Medulla oblongata (tissue), 1 donor: ENCODE data around the gene TPGS1.

Experiments
- DNase-seq: peaks from one replicate; pipeline ENCODE4 v3.0.0-alpha.2; 2015; ENCODE audit errors: extremely low spot score

Gene TPGS1

DNA sequence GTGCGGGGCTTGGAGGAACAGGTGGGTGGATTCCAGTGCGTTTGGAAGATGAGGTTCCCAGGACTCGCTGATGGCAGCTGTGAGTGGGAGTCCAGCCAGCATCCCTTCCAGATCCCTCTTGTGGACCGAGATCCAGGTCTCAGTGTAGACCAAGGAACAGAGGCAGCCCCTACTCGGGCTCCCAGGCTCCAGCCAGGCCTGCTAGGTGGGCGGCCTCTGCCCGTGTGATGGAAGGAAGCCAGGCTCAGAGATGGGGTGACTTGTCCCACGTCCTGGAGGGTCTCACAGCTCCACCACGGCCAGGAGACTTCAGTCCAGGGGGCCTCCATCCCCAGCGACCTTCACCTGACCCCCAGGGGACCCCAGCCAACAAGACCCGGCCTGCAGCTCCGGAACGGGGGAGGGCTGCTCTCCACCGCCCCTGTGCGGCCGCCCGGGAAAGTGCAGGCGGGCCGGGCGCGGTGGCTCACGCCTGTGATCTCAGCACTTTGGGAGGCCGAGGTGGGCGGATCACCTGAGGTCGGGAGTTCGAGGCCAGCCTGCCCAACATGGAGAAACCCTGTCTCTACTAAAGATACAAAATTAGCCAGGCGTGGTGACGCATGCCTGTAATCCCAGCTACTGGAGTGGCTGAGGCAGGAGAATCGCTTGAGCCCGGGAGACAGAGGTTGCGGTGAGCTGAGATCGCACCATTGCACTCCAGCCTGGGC lies 11.7 kb upstream of the TPGS1 start:
- no peak for DNase-seq

GRCh38 chr19:496112-496665 lies 11.1 kb upstream of the TPGS1 start, which contains the start of gene MADCAM1:
Gene MADCAM1, plus strand, starts transcription at chr19:496486. Its CDS starts 14 bp downstream, at chr19:496500.
- DNase-seq: no peak

- DNase-seq: no peak
These were observed 10.3 kb upstream of the TPGS1 start for GRCh38 chr19:496986-497385.

DNA sequence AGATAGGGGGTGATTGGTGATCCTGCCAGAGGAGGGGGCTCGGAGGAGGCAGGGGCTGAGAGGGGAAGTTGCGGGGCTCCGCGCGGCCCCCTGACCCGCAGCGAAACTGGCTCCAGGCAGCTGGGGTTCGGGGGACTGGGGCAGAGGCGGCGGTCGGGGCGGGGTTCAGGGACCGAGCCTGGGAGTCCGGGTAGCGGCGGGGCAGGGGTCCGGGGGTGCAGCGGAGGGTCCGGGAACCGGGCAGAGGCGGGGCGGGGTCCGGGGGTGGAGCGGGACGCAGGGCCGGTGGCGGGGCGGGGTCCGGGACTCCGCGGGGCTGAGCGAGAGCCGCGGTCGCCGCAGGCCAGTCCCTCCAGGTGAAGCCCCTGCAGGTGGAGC lies 9.8 kb upstream of the TPGS1 start:
- no peak for DNase-seq

- no peak for DNase-seq
These were observed 9.3 kb upstream of the TPGS1 start for GRCh38 chr19:497869-498510.

DNA sequence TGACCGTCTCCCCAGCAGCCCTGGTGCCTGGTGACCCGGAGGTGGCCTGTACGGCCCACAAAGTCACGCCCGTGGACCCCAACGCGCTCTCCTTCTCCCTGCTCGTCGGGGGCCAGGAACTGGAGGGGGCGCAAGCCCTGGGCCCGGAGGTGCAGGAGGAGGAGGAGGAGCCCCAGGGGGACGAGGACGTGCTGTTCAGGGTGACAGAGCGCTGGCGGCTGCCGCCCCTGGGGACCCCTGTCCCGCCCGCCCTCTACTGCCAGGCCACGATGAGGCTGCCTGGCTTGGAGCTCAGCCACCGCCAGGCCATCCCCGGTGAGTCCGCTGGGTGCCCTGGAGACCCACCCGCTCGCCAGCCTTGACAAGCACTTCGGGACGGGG lies 8.8 kb upstream of the TPGS1 start:
- no peak for DNase-seq

DNA sequence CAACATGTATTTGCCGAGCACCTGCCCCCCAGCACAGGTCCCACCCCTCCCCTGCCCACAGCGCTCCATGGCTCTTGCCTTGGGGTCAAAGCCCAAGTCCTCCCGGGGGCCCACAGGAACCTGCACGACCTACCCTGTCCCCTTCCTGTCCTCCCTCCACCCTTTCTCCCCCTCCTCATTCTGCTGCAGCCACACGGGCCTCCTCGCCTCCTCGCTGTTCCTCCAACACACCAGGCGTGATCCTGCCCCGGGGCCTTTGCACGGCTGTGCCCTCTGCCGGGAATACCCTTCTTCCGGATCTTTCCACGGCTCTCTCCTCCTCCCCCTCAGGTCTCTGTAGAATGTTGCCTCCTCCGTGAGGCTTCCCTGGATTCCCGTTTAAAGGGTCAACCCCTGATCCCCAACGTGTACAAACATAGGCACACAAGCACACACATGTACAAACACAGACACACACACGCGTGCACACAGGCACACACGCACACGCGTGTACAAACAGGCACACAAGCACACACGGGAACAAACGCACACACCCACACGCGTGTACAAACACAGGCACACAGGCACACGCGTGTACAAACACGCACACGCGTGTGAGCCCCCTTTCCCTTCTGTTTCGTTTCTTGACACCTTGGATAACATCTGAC lies 8.2 kb upstream of the TPGS1 start:
- no peak for DNase-seq

DNA sequence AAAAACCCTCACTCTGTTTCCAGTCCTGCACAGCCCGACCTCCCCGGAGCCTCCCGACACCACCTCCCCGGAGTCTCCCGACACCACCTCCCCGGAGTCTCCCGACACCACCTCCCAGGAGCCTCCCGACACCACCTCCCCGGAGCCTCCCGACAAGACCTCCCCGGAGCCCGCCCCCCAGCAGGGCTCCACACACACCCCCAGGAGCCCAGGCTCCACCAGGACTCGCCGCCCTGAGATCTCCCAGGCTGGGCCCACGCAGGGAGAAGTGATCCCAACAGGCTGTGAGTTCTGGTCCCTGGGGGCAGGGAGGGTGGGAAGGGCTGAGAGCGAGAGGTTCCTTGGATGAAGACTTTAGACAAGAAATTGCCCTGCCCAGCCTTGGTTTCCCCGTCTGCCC lies 5.7 kb upstream of the TPGS1 start:
- no peak for DNase-seq

GRCh38 chr19:504616-505015 lies 2.7 kb upstream of the TPGS1 start:
- DNase-seq: no peak

DNA sequence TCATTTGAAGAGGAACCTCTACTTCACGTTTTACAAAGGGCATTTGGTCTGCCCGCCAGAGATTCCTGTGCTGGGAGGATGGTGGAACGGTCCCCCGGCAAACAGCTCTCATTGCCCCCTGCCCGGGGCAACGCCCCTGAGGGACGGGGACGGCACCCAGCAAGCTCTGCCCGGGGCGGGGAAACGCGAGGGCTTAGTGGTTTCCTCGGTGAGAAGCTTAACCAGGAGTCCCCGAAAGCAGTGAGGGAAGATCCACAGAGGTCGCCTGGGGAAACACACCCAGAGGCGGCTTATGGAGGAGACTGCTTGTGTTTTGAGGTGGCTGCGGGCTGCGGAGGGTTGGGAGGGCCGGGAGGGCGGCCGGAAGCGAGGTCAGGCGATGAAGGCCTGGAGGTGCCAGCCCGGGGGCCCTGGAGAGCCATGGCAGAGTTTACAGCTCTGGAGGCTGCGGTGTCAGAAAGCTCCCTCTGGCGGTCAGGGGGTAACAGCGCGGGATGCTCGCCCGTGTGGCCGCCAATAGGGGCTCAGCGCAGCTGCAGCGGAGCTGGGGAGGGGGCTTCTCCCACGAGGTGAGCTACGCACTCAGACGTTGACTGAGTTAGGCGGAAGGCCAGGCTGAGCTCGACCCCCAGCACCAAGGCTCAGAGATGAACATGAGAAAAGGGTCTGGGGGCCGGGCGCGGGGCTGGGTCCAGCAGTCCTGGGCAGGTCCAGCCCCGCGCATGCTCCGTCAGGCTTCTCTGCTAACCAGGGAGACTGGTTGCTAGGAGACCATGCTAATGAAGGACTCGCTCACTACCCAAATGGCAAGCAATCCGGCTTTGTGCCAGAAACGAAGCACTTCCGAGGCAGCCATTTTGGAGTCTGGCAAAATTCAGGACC lies 652 bp upstream of the TPGS1 start:
- DNase-seq: peak; percentile 100

- DNase-seq: no peak
These were observed 1.2 kb downstream of the TPGS1 start for GRCh38 chr19:508204-509150.

GRCh38 chr19:510606-511100 lies 3.4 kb downstream of the TPGS1 start:
- peak; percentile 56 for DNase-seq

DNA sequence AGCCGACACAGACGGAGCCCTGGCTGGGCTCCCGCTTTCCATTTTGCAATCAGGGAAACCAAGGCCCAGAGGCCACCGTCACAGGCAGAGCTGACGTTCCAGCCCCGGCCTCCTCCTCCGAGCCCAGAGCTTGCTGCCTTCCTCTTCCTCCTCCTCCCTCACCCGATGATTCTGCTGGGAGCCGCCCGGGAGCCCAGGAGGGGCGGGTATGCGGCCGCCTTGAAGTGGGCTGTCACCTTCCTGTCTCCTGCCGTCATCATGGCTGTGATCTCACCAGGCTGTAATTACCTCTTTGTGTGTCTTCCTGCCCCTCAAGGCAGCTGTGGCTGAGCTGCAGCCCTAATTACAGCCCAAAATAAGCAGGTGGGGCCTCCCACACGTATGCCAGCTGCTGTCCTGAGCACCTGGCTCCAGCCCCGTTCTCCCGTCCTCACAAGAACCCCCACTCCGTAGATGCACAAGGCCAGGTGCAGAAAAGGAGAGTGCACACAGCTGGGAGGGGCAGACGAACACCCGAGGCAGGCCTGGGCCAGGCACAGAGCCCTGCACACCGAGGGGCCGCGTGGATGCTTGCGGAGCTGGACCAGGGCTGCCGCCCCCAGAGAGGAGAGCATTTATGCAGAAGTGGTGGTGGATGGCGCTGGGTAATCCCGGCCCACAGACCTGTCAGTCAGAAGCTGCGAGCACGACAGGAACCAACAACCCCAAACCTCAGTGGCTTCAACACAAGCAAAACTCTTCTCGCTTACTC lies 4.0 kb downstream of the TPGS1 start:
- no peak for DNase-seq

DNA sequence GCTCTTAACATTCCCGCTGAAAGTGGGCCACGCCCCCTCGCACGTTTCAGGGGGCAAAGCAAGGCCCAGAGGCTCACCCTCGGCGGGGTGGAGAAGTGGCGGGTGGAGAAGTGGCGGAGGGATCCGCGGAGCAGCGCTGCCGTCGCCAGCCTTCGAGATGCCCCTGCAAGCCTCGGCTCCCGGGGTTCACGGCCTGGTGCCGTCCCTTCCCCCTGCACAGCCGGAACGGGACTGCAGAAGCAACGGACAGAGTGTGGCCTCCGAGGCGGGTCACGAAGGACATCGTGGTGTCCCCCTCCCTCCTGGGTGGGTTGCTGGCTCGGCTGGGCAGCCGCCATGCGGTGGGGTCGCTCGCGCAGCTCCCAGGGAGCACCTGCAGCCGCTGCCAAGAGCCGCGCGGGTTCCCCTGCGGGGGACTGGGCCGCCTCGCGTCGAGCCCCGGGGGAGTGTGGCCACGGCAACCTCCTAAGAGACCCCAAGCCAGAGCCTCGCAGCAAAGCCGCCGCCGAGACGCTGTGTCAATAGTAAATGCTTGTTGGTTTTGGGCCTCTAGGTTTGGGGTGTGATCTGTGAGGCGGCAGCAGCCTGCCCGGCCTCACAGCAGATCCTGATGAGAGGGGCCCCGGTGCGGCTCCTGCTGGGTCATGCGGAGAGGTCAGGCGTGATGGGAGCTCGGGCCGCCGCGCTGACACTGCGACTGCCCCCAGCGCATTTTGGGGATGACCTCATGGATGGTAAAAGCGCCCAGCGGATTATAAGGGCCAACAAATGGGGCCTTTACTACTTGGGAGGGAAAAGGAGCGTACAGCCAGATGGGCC lies 5.5 kb downstream of the TPGS1 start:
- DNase-seq: no peak

GRCh38 chr19:513368-514165 lies 6.3 kb downstream of the TPGS1 start:
- no peak for DNase-seq

GRCh38 chr19:514166-514663 lies 6.9 kb downstream of the TPGS1 start:
- DNase-seq: no peak

DNA sequence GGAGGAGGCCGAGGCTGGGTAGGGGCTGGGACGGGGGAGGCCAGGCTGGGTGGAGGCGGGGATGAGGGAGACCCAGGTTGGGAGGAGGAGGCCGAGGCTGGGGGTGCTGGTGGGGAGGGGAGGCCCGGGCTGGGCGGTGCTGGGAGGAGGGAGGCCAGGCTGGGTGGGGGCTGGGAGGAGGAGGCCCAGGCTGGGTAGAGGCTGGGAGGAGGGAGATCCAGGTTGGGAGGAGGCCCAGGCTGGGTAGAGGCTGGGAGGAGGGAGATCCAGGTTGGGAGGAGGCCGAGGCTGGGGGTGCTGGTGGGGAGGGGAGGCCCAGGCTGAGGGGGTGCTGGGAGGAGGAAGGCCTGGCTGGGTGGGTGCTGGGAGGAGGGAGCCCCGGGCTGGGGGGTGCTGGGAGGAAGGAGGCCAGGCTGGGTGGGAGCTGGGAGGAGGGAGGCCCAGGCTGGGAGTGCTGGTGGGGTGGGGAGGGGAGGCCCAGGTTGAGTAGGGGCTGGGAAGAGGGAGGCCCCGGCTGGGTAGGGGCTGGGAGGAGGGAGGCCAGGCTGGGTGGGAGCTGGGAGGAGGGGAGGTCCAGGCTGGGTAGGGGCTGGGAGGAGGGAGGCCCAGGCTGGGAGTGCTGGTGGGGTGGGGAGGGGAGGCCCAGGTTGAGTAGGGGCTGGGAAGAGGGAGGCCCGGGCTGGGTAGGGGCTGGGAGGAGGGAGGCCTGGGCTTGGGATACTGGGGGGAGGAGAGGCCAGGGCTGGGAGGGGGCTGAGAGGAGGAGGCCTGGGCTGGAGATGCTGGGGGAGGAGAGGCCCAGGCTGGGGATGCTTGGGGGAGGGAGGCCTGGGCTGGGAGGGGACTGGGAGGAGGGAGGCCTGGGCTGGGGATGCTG lies 10.7 kb downstream of the TPGS1 start:
- DNase-seq: no peak
